ENCODE results near the gene UBE2E2. TPM values are rescaled to one million over a fixed set of nuclear protein-coding genes. Genes with fewer than 3 reads are reported as not detected.
A peak's percentile ranks its signal among the peaks of the same experiment; 100 is the strongest.

The UBE2E2 gene
- total RNA-seq, 2 experiments from 2014 or later: 41.1 to 48.8 TPM

- Histone ChIP-seq H3K27ac (ENCODE audit: low read depth, low read length, poor library complexity, severe bottlenecking) (no peak overlapping the region), H3K36me3 (ENCODE audit: insufficient read depth, low read length) (peaks cover 20% of the 10 kb centered on the region), H2AFZ (ENCODE audit: low read length) (no peak overlapping the region), H4K20me1 (ENCODE audit: insufficient read depth, low read length) (no peaks in the 10 kb centered on the region), H3K9me2 (ENCODE audit: insufficient read depth, low read length) (no peaks in the 10 kb centered on the region), H3K9me3 (ENCODE audit: low read length) (peaks cover 31% of the 10 kb centered on the region), H3K79me2 (ENCODE audit: insufficient read depth, low read depth, low read length) (no peaks in the 10 kb centered on the region), H3K4me2 (ENCODE audit: low read length) (0 out of 2 replicates have a peak overlapping the region, but pooled peaks have one; percentile 7), H3K4me1 (ENCODE audit: insufficient read depth, low read length, poor library complexity, severe bottlenecking) (peaks cover 9% of the 10 kb centered on the region), H3K4me3 (ENCODE audit: low read depth, low read length, poor library complexity, severe bottlenecking) (no peak overlapping the region)
- POLR2A ChIA-PET: no interaction called here
- CTCF ChIA-PET (ENCODE audit: unreplicated experiment): no interaction called here
- no peak for DNase-seq (ENCODE audit: low spot score)
- BruUV-seq (replicated peaks): no TSS peak
- no peak for TF ChIP-seq EZH2phosphoT487 (IDR thresholded peaks at IDR 0.05; ENCODE audit: borderline replicate concordance, low read depth, low read length)
- TF ChIP-seq CTCF (conservative IDR thresholded peaks at IDR 0.05; ENCODE audit: low read length): no peak
- intact Hi-C loops (cut with micrococcal nuclease; ENCODE audit: unreplicated experiment): no loop called here
These were observed 271.6 kb downstream of the UBE2E2 start for GRCh38 chr3:23474580-23475357.

- BruUV-seq (replicated peaks): no TSS peak
- DNase-seq (ENCODE audit: low spot score): no peak
- Histone ChIP-seq H3K79me2 (ENCODE audit: insufficient read depth, low read depth, low read length) (no peaks in the 10 kb centered on the region), H3K9me2 (ENCODE audit: insufficient read depth, low read length) (no peaks in the 10 kb centered on the region), H3K4me1 (ENCODE audit: insufficient read depth, low read length, poor library complexity, severe bottlenecking) (peaks cover 9% of the 10 kb centered on the region), H3K4me2 (ENCODE audit: low read length) (no peak overlapping the region), H3K9me3 (ENCODE audit: low read length) (peaks cover 36% of the 10 kb centered on the region), H3K27ac (ENCODE audit: low read depth, low read length, poor library complexity, severe bottlenecking) (no peak overlapping the region), H2AFZ (ENCODE audit: low read length) (no peak overlapping the region), H4K20me1 (ENCODE audit: insufficient read depth, low read length) (no peaks in the 10 kb centered on the region), H3K4me3 (ENCODE audit: low read depth, low read length, poor library complexity, severe bottlenecking) (no peak overlapping the region), H3K36me3 (ENCODE audit: insufficient read depth, low read length) (peaks cover 25% of the 10 kb centered on the region)
- TF ChIP-seq CTCF (conservative IDR thresholded peaks at IDR 0.05; ENCODE audit: low read length) (no peak), EZH2phosphoT487 (IDR thresholded peaks at IDR 0.05; ENCODE audit: borderline replicate concordance, low read depth, low read length) (no peak)
- CTCF ChIA-PET (ENCODE audit: unreplicated experiment): no interaction called here
- POLR2A ChIA-PET: no interaction called here
- intact Hi-C loops (cut with micrococcal nuclease; ENCODE audit: unreplicated experiment): no loop called here
These were observed 272.3 kb downstream of the UBE2E2 start for GRCh38 chr3:23475446-23475845.

GRCh38 chr3:23479026-23479425, 275.9 kb downstream of the UBE2E2 start:
- ChIA-PET POLR2A (interaction anchor here (0.5 to 1.2 kb wide), 5 partner anchors 9 to 77 kb away, joined by 3 to 5 read pairs (median 3); no protein-coding TSS in a partner anchor), CTCF (ENCODE audit: unreplicated experiment) (no interaction called here)
- H4K20me1 ChIP-seq (ENCODE audit: insufficient read depth, low read length): no peaks in the 10 kb centered on the region
- H3K36me3 ChIP-seq (ENCODE audit: insufficient read depth, low read length): peaks cover 25% of the 10 kb centered on the region
- no peaks in the 10 kb centered on the region for H3K79me2 ChIP-seq (ENCODE audit: insufficient read depth, low read depth, low read length)
- no peak overlapping the region for H3K27ac ChIP-seq (ENCODE audit: low read depth, low read length, poor library complexity, severe bottlenecking)
- TF ChIP-seq EZH2phosphoT487 (IDR thresholded peaks at IDR 0.05; ENCODE audit: borderline replicate concordance, low read depth, low read length): no peak
- intact Hi-C loops (cut with micrococcal nuclease; ENCODE audit: unreplicated experiment): no loop called here
- peaks cover 9% of the 10 kb centered on the region for H3K4me1 ChIP-seq (ENCODE audit: insufficient read depth, low read length, poor library complexity, severe bottlenecking)
- peaks cover 36% of the 10 kb centered on the region for H3K9me3 ChIP-seq (ENCODE audit: low read length)
- BruUV-seq (replicated peaks): no TSS peak
- no peak overlapping the region for H3K4me2 ChIP-seq (ENCODE audit: low read length)
- no peaks in the 10 kb centered on the region for H3K9me2 ChIP-seq (ENCODE audit: insufficient read depth, low read length)
- DNase-seq (ENCODE audit: low spot score): no peak
- H2AFZ ChIP-seq (ENCODE audit: low read length): no peak overlapping the region
- no peak overlapping the region for H3K4me3 ChIP-seq (ENCODE audit: low read depth, low read length, poor library complexity, severe bottlenecking)

All from OCI-LY7 (cell line).